ENCODE results near the gene NOXA1. TPM values are rescaled to one million over a fixed set of nuclear protein-coding genes. Genes with fewer than 3 reads are reported as not detected.

NOXA1 gene
- total and polyA plus RNA-seq, 9 of the 15 experiments (the other 6 are each of a cell fraction or from before 2014, with no cell fraction given), result 0.07 to 1.2 (median 0.20) TPM; not detected in 4

- TF ChIP-seq ATF3 (IDR thresholded peaks at IDR 0.05), result peak; percentile 69
- TF ChIP-seq ATF3 (CRISPR knock-in tag; conservative IDR thresholded peaks at IDR 0.05), result no peak
- TF ChIP-seq DEAF1 (CRISPR knock-in tag; IDR thresholded peaks at IDR 0.05), result peak; percentile 68; the same call in 1 of the 2 replicates
- no peak for TF ChIP-seq TBP (optimal IDR thresholded peaks at IDR 0.05; ENCODE audit: low read depth, low read length)
- TF ChIP-seq KLF13 (tag; IDR thresholded peaks at IDR 0.05; ENCODE audit: borderline replicate concordance, low read depth), result no peak
- TF ChIP-seq SAP30 (IDR thresholded peaks at IDR 0.05; ENCODE audit: borderline replicate concordance, insufficient read depth, low read depth, low read length, poor library complexity, severe bottlenecking), result no peak
- no peak for TF ChIP-seq GTF3C2 (IDR thresholded peaks at IDR 0.05; ENCODE audit: borderline replicate concordance, extremely low read depth, insufficient read length)
- TF ChIP-seq ZNF695 (CRISPR knock-in tag; IDR thresholded peaks at IDR 0.05), result no peak
- peak; percentile 80 for TF ChIP-seq JUND (IDR thresholded peaks at IDR 0.05; ENCODE audit: borderline replicate concordance, low read depth, low read length)
- TF ChIP-seq JUND (tag; IDR thresholded peaks at IDR 0.05; ENCODE audit: borderline replicate concordance, low read depth, low read length), result peak; percentile 64; the same call in 1 of the 3 replicates
- no peak for TF ChIP-seq TBL1XR1 (IDR thresholded peaks at IDR 0.05; ENCODE audit: low read length in 2 of 2)
- TF ChIP-seq CTCFL (IDR thresholded peaks at IDR 0.05; ENCODE audit: borderline replicate concordance, insufficient read depth, low read depth, low read length, poor library complexity, severe bottlenecking), result peak; percentile 21
- TF ChIP-seq, protein P1, sequence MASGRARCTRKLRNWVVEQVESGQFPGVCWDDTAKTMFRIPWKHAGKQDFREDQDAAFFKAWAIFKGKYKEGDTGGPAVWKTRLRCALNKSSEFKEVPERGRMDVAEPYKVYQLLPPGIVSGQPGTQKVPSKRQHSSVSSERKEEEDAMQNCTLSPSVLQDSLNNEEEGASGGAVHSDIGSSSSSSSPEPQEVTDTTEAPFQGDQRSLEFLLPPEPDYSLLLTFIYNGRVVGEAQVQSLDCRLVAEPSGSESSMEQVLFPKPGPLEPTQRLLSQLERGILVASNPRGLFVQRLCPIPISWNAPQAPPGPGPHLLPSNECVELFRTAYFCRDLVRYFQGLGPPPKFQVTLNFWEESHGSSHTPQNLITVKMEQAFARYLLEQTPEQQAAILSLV (tag; IDR thresholded peaks at IDR 0.05), result no peak
- no peak for TF ChIP-seq TEAD4 (IDR thresholded peaks at IDR 0.05; ENCODE audit: low read length)
- no peak for TF ChIP-seq TEAD4 (CRISPR knock-in tag; IDR thresholded peaks at IDR 0.05; ENCODE audit: borderline replicate concordance)
- TF ChIP-seq EP300 (IDR thresholded peaks at IDR 0.05; ENCODE audit: low read length), result peak; percentile 19; the same call in 1 of the 2 replicates
- TF ChIP-seq HMBOX1 (IDR thresholded peaks at IDR 0.05), result no peak
Measured at GRCh38 chr9:137445275-137445807, 22.1 kb downstream of the NOXA1 start (continued).
